Measurements from ENCODE around the gene KRT78.

DNA sequence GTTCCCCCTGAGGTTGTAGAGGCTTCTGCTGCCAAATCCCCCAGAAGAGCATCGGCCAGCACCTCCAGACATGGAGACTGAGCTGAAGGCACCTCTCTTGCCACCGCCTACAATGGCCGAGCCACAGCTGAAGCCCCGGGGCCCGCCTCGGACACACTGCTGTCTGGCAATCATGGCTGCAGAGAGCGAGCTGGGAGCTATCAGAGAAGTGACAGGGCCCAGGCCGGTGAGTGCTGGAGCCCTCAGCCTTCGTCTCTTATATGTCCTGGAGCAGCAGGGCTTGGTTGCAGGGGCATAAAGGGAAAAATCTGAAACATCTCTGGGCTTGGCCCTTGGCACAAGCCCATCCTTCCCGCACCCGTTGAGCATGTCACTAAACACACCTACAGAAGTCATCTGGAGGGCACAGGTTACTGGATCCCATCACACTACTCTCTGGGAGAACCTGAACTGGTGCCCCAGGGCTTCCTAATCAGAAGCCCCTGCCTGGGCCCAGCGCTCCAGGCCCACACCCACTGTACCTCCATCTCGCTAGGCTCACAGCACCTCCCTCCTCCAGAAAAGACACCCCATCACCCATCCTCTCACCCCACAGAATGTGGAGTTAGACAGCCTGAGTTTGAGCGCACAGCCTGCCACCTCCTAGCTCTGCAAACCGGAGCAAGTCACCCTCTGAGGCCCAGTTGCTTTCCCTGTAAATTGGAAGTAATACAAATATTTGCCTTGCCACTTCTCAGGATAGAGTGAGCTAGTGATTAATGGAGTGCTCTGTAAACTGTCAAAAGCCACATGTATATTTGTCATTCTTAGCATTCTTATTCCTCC is 34.7 kb downstream of the KRT78 start, which contains the start of gene KRT4:
- TF ChIP-seq GATA2 (IDR thresholded peaks at IDR 0.05; ENCODE audit: low read depth, low read length) (no peak), GATA3 (IDR thresholded peaks at IDR 0.05; ENCODE audit: low read depth, low read length) (no peak)

Measured in SH-SY5Y (cell line).